ENCODE data around the gene CCDC192.

DNA sequence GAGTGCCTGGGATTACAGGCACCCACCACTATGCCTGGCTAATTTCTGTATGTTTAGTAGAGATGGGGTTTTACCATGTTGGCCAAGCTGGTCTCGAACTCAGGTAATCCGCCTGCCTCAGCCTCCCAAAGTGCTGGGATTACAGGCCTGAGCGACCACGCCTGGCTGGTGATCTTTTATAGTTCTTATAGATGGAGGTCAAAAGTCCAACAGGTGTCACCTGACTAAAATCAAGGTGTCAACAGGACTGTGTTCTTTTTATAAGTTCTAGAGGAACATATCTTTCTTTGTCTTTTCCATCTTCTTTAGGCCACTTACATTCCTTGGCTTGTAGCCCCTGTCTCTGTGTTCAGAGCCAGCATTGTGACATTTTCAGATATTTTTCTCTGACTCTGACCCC, 224.9 kb downstream of the CCDC192 start:
- no peak for TF ChIP-seq FOXJ3 (CRISPR knock-in tag; IDR thresholded peaks at IDR 0.05; ENCODE audit: borderline replicate concordance)
- TF ChIP-seq, protein P1, sequence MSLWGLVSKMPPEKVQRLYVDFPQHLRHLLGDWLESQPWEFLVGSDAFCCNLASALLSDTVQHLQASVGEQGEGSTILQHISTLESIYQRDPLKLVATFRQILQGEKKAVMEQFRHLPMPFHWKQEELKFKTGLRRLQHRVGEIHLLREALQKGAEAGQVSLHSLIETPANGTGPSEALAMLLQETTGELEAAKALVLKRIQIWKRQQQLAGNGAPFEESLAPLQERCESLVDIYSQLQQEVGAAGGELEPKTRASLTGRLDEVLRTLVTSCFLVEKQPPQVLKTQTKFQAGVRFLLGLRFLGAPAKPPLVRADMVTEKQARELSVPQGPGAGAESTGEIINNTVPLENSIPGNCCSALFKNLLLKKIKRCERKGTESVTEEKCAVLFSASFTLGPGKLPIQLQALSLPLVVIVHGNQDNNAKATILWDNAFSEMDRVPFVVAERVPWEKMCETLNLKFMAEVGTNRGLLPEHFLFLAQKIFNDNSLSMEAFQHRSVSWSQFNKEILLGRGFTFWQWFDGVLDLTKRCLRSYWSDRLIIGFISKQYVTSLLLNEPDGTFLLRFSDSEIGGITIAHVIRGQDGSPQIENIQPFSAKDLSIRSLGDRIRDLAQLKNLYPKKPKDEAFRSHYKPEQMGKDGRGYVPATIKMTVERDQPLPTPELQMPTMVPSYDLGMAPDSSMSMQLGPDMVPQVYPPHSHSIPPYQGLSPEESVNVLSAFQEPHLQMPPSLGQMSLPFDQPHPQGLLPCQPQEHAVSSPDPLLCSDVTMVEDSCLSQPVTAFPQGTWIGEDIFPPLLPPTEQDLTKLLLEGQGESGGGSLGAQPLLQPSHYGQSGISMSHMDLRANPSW (CRISPR knock-in tag; conservative IDR thresholded peaks at IDR 0.05; ENCODE audit: low read depth): no peak
- TF ChIP-seq, protein P2, sequence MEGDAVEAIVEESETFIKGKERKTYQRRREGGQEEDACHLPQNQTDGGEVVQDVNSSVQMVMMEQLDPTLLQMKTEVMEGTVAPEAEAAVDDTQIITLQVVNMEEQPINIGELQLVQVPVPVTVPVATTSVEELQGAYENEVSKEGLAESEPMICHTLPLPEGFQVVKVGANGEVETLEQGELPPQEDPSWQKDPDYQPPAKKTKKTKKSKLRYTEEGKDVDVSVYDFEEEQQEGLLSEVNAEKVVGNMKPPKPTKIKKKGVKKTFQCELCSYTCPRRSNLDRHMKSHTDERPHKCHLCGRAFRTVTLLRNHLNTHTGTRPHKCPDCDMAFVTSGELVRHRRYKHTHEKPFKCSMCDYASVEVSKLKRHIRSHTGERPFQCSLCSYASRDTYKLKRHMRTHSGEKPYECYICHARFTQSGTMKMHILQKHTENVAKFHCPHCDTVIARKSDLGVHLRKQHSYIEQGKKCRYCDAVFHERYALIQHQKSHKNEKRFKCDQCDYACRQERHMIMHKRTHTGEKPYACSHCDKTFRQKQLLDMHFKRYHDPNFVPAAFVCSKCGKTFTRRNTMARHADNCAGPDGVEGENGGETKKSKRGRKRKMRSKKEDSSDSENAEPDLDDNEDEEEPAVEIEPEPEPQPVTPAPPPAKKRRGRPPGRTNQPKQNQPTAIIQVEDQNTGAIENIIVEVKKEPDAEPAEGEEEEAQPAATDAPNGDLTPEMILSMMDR (IDR thresholded peaks at IDR 0.05): no peak
- TF ChIP-seq CREB1 (CRISPR knock-in tag; IDR thresholded peaks at IDR 0.05): no peak
- no peak for TF ChIP-seq SP1 (CRISPR knock-in tag; conservative IDR thresholded peaks at IDR 0.05)
- TF ChIP-seq ZNF263 (CRISPR knock-in tag; IDR thresholded peaks at IDR 0.05; ENCODE audit: low read depth): no peak
- TF ChIP-seq, protein P3, sequence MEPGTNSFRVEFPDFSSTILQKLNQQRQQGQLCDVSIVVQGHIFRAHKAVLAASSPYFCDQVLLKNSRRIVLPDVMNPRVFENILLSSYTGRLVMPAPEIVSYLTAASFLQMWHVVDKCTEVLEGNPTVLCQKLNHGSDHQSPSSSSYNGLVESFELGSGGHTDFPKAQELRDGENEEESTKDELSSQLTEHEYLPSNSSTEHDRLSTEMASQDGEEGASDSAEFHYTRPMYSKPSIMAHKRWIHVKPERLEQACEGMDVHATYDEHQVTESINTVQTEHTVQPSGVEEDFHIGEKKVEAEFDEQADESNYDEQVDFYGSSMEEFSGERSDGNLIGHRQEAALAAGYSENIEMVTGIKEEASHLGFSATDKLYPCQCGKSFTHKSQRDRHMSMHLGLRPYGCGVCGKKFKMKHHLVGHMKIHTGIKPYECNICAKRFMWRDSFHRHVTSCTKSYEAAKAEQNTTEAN (CRISPR knock-in tag; IDR thresholded peaks at IDR 0.05): no peak
- TF ChIP-seq, protein P4, sequence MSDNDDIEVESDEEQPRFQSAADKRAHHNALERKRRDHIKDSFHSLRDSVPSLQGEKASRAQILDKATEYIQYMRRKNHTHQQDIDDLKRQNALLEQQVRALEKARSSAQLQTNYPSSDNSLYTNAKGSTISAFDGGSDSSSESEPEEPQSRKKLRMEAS (CRISPR knock-in tag; IDR thresholded peaks at IDR 0.05): no peak
- TF ChIP-seq, protein P5, sequence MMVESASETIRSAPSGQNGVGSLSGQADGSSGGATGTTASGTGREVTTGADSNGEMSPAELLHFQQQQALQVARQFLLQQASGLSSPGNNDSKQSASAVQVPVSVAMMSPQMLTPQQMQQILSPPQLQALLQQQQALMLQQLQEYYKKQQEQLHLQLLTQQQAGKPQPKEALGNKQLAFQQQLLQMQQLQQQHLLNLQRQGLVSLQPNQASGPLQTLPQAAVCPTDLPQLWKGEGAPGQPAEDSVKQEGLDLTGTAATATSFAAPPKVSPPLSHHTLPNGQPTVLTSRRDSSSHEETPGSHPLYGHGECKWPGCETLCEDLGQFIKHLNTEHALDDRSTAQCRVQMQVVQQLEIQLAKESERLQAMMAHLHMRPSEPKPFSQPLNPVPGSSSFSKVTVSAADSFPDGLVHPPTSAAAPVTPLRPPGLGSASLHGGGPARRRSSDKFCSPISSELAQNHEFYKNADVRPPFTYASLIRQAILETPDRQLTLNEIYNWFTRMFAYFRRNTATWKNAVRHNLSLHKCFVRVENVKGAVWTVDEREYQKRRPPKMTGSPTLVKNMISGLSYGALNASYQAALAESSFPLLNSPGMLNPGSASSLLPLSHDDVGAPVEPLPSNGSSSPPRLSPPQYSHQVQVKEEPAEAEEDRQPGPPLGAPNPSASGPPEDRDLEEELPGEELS (CRISPR knock-in tag; IDR thresholded peaks at IDR 0.05): no peak
- TF ChIP-seq, protein P6, sequence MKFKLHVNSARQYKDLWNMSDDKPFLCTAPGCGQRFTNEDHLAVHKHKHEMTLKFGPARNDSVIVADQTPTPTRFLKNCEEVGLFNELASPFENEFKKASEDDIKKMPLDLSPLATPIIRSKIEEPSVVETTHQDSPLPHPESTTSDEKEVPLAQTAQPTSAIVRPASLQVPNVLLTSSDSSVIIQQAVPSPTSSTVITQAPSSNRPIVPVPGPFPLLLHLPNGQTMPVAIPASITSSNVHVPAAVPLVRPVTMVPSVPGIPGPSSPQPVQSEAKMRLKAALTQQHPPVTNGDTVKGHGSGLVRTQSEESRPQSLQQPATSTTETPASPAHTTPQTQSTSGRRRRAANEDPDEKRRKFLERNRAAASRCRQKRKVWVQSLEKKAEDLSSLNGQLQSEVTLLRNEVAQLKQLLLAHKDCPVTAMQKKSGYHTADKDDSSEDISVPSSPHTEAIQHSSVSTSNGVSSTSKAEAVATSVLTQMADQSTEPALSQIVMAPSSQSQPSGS (CRISPR knock-in tag; IDR thresholded peaks at IDR 0.05; ENCODE audit: borderline replicate concordance, low read depth): no peak

All from WTC11 (cell line).